Sigmoid colon (tissue), 4 donors: Measurements from ENCODE around the gene MTPN.

Experiments used
- EP300 ChIP-seq, 4 donors: sonication (generic); formaldehyde crosslinking; IDR thresholded peaks; one replicate each; pipeline ENCODE4 v1.6.1; 2017; ENCODE audit warnings: antibody characterized with exemption in 4 of 4
- POLR2A ChIP-seq, 2 donors: fragments of 450-650 bp; IDR thresholded peaks; one replicate each; pipeline ENCODE4 v1.6.1; 2016; ENCODE audit warnings: antibody characterized with exemption in 2 of 2, mild to moderate bottlenecking in 2 of 2, moderate library complexity in 2 of 2
- POLR2AphosphoS5 ChIP-seq, 4 donors: sonication (generic); formaldehyde crosslinking; IDR thresholded peaks; one replicate each; pipeline ENCODE4 v1.6.1; 2017; ENCODE audit warnings: antibody characterized with exemption in 4 of 4
- TF ChIP-seq, protein P1 (sequence below), 4 experiments: fragments of 450-650 bp in 3 of 4; fragments of 200-600 bp in 1 of 4; IDR thresholded peaks; one replicate each; pipeline ENCODE4 v1.5.1; 2016 to 2019; ENCODE audit warnings: antibody characterized with exemption in 4 of 4, mild to moderate bottlenecking in 3 of 4, moderate library complexity in 2 of 4

DNA sequence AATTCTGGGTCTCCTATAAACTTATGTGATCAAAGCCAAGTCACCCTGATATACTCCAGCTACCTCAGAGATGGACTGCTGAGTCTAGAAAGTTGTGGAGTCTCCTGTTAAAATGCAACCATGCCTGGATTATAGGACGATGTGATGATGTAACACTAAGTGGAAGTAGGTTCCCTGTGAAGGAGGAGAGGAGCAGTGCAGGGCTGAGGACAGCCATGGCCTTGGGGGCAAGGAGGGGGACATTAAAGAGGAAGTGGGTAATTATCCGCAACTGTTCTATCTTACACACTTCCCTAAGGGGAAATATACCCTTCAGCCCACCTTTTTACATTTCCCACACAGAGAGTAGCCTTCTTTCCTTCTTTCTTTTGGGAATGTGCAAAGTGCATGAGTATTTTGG is 63.8 kb downstream of the MTPN start:
- TF ChIP-seq, protein P1, sequence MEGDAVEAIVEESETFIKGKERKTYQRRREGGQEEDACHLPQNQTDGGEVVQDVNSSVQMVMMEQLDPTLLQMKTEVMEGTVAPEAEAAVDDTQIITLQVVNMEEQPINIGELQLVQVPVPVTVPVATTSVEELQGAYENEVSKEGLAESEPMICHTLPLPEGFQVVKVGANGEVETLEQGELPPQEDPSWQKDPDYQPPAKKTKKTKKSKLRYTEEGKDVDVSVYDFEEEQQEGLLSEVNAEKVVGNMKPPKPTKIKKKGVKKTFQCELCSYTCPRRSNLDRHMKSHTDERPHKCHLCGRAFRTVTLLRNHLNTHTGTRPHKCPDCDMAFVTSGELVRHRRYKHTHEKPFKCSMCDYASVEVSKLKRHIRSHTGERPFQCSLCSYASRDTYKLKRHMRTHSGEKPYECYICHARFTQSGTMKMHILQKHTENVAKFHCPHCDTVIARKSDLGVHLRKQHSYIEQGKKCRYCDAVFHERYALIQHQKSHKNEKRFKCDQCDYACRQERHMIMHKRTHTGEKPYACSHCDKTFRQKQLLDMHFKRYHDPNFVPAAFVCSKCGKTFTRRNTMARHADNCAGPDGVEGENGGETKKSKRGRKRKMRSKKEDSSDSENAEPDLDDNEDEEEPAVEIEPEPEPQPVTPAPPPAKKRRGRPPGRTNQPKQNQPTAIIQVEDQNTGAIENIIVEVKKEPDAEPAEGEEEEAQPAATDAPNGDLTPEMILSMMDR (IDR thresholded peaks at IDR 0.05), result no peak
- TF ChIP-seq POLR2AphosphoS5 (IDR thresholded peaks at IDR 0.05) (no peak), POLR2A (IDR thresholded peaks at IDR 0.05) (no peak), EP300 (IDR thresholded peaks at IDR 0.05) (no peak)
